Measurements from ENCODE around the gene AMOT.

- TF ChIP-seq CTCF (IDR thresholded peaks at IDR 0.05) (no peak), REST (IDR thresholded peaks at IDR 0.05; ENCODE audit: insufficient read depth in 1 of 2, low read depth in 2 of 2, low read length in 1 of 2) (no peak), POLR2AphosphoS5 (IDR thresholded peaks at IDR 0.05; ENCODE audit: low read depth, low read length) (no peak), SIN3A (IDR thresholded peaks at IDR 0.05; ENCODE audit: borderline replicate concordance, insufficient read depth, low read depth, low read length) (no peak)
Measured at GRCh38 chrX:112877771-112878173, 37.1 kb upstream of the AMOT start.

All from Panc1 (cell line).